Stomach (tissue), 9 donors: ENCODE results near the gene FLNC. TPM values are rescaled to one million over a fixed set of nuclear protein-coding genes. Genes with fewer than 3 reads are reported as not detected.

Experiments used
- DNase-seq, 2 donors: peaks; one replicate each; pipeline versions ENCODE4 v3.0.0 to v3.0.0-alpha.2; 2013 to 2019
- H3K27ac ChIP-seq, 5 donors: fragments of 200-600 bp in 4 of 5; sonication (generic) in 4 of 5; one replicate each; pipeline ENCODE4 v1.5.1; 2013 to 2019; ENCODE audit warnings: mild to moderate bottlenecking in 1 of 5, moderate library complexity in 1 of 5
- H3K27me3 ChIP-seq, 3 donors: fragments of 200-600 bp; sonication (generic); one replicate each; pipeline ENCODE4 v1.5.1; 2017 to 2019; ENCODE audit warnings: mixed run types in 1 of 3
- H3K36me3 ChIP-seq, 4 donors: fragments of 200-600 bp; sonication (generic); 1 replicate in 3 of 4; 2 replicates in 1 of 4; pipeline ENCODE4 v1.5.1; 2016 to 2019
- H3K4me1 ChIP-seq, 4 donors: fragments of 200-600 bp; sonication (generic); one replicate each; pipeline ENCODE4 v1.5.1; 2016 to 2019
- H3K4me3 ChIP-seq, 4 donors: fragments of 200-600 bp; sonication (generic) in 3 of 4; one replicate each; pipeline ENCODE4 v1.5.1; 2016 to 2019; ENCODE audit warnings: mild to moderate bottlenecking in 1 of 4
- H3K9me3 ChIP-seq, 4 donors: fragments of 200-600 bp; sonication (generic); one replicate each; pipeline ENCODE4 v1.5.1; 2016 to 2019
- CTCF ChIP-seq, 7 experiments: fragments of 450-650 bp in 4 of 7; fragments of 200-600 bp in 3 of 7; sonication (generic) in 3 of 7; IDR thresholded peaks; one replicate each; pipeline ENCODE4 v1.5.1; 2016 to 2019; ENCODE audit warnings: antibody characterized with exemption in 7 of 7, control low read depth in 2 of 7, mild to moderate bottlenecking in 1 of 7
- EP300 ChIP-seq: sonication (generic); formaldehyde crosslinking; IDR thresholded peaks from one replicate; pipeline ENCODE4 v1.6.1; 2017; ENCODE audit warnings: antibody characterized with exemption
- POLR2A ChIP-seq, 4 donors: fragments of 450-650 bp; IDR thresholded peaks; one replicate each; pipeline ENCODE4 v1.6.1; 2016; ENCODE audit warnings: antibody characterized with exemption in 4 of 4, control low read depth in 2 of 4, mild to moderate bottlenecking in 1 of 4, moderate library complexity in 1 of 4
- POLR2AphosphoS5 ChIP-seq, 3 donors: sonication (generic); formaldehyde crosslinking; IDR thresholded peaks; one replicate each; pipeline ENCODE4 v1.6.1; 2016; ENCODE audit warnings: antibody characterized with exemption in 3 of 3
- WGBS, 5 donors: extraction: QIAGEN DNeasy Blood & Tissue Kit in 3 of 5; methylation state at CpG; one replicate each; pipeline versions ENCODE4 v1.1.5 to v1.1.7; 2013 to 2018; 5-methylcytosine and 5-hydroxymethylcytosine counted together
- intact Hi-C: fragments of 100-400 bp; cut with DNase I; formaldehyde crosslinking; loops from one replicate; pipeline ENCODE4 v1.15.1; 2023; ENCODE audit warnings: low total_unique reads
- polyA plus RNA-seq, 3 donors: library from polyadenylated mRNA; stranded (reverse); fragments of 200-250 nt; gene quantifications; one replicate each; pipeline ENCODE4 v1.2.3, GENCODE V29; 2013
- total RNA-seq, 5 donors: library from RNA; depleted of rRNA; stranded (reverse); fragments of >200 nt; gene quantifications; one replicate each; pipeline versions ENCODE4 v1.1.0 to v1.2.3, GENCODE V29; 2014 to 2016
- donor health status: healthy with polysubstance abuse.
- donor health status: Bipolar disorder and iron deficiency.
- donor health status: healthy.

FLNC gene
- total and polyA plus RNA-seq, 8 donors: 1.9 to 184 (median 46.6) TPM

DNA sequence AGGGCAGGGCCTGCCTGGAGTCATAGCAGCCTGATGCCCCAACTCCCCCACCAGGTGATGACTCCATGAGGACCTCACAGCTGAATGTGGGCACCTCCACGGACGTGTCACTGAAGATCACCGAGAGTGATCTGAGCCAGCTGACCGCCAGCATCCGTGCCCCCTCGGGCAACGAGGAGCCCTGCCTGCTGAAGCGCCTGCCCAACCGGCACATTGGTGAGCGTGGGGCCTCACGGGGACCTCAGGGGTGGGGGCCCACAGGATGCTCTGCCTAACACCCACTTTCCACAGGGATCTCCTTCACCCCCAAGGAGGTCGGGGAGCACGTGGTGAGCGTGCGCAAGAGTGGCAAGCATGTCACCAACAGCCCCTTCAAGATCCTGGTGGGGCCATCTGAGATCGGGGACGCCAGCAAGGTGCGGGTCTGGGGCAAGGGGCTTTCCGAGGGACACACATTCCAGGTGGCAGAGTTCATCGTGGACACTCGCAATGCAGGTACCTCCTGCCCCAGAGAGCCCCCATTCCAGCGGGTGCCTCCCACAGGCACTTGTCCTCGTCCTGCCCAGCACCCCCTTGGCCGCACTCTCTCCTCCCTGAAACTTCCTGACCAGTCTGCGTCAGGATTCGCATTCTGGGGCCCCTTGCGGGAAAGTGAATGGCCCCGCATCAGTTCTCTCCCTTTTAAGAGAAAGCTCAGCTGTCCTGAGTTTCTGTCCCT lies 22.5 kb downstream of the FLNC start:
- WGBS, 5 donors: 90 to 100% (median 91%) methylated on average over 5 to 28 of the region's 28 CpGs
- no peaks in the 10 kb centered on the region for H3K27me3 ChIP-seq
- H3K4me3 ChIP-seq: no peak overlapping the region
- no peak for DNase-seq
- no peaks in the 10 kb centered on the region for H3K4me1 ChIP-seq
- H3K36me3 ChIP-seq: peaks cover 0 to 95% (median 78%) of the 10 kb centered on the region in 4 donors
- no peaks in the 10 kb centered on the region for H3K9me3 ChIP-seq
- intact Hi-C loops: no loop called here
- TF ChIP-seq POLR2A (IDR thresholded peaks at IDR 0.05) (no peak), EP300 (no peak), POLR2AphosphoS5 (IDR thresholded peaks at IDR 0.05) (no peak), CTCF (IDR thresholded peaks at IDR 0.05) (no peak)
- H3K27ac ChIP-seq: peak overlapping the region in 1 of 5 donors; percentile 13

GRCh38 chr7:128853799-128854198 lies 23.6 kb downstream of the FLNC start:
- Histone ChIP-seq H3K27ac (no peak overlapping the region), H3K36me3 (peaks cover 0 to 87% (median 72%) of the 10 kb centered on the region in 4 donors), H3K4me1 (peaks cover 2 to 6% (median 4%) of the 10 kb centered on the region in 4 donors), H3K27me3 (no peaks in the 10 kb centered on the region), H3K4me3 (no peak overlapping the region), H3K9me3 (no peaks in the 10 kb centered on the region)
- TF ChIP-seq CTCF (IDR thresholded peaks at IDR 0.05): no peak
- TF ChIP-seq POLR2A (IDR thresholded peaks at IDR 0.05): no peak
- TF ChIP-seq EP300: no peak
- no peak for TF ChIP-seq POLR2AphosphoS5 (IDR thresholded peaks at IDR 0.05)
- intact Hi-C loops: no loop called here
- 73 to 85% (median 74%) methylated on average over 20 to 23 of the region's 23 CpGs for WGBS, 5 donors
- DNase-seq: no peak

DNA sequence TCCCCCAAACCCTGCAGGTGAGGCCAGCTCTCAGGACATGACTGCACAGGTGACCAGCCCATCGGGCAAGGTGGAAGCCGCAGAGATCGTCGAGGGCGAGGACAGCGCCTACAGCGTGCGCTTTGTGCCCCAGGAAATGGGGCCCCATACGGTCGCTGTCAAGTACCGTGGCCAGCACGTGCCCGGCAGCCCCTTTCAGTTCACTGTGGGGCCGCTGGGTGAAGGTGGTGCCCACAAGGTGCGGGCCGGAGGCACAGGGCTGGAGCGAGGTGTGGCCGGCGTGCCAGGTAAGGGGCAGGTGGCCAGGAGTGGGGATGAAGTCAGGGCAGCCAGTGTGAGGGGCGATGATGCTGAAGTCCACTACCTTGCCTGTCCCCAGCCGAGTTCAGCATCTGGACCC lies 24.2 kb downstream of the FLNC start:
- Histone ChIP-seq H3K27me3 (no peaks in the 10 kb centered on the region), H3K4me1 (peaks cover 5 to 12% (median 10%) of the 10 kb centered on the region in 4 donors), H3K27ac (no peak overlapping the region), H3K36me3 (peaks cover 0 to 82% (median 67%) of the 10 kb centered on the region in 4 donors), H3K9me3 (no peaks in the 10 kb centered on the region), H3K4me3 (no peak overlapping the region)
- intact Hi-C loops: no loop called here
- WGBS, 5 donors: 86 to 93% (median 91%) methylated on average over 20 to 21 of the region's 21 CpGs
- TF ChIP-seq POLR2AphosphoS5 (IDR thresholded peaks at IDR 0.05) (no peak), POLR2A (IDR thresholded peaks at IDR 0.05) (no peak), EP300 (no peak), CTCF (IDR thresholded peaks at IDR 0.05) (no peak)
- DNase-seq: no peak

DNA sequence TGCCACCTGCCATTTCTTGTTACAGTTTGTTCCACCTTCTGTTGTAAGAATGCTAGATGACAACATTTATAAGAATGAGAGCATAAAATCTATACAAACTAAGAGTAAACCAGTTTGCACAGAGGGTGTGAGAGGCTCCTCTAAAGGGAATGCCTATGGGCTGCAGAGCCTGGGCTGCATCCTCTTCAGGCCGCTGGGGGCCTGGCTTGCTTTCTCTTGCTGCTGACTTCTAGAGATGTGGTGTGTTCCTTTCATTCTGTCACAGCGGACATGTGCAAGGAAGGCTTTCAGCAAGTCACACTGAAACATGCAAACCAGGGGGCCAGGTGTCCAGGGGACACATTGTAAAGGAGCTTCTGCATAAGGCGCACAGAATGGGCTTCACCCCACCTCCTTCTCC lies 25.4 kb downstream of the FLNC start:
- DNase-seq: no peak
- Histone ChIP-seq H3K36me3 (peaks cover 0 to 70% (median 56%) of the 10 kb centered on the region in 4 donors), H3K4me3 (no peak overlapping the region), H3K4me1 (peaks cover 16 to 23% (median 20%) of the 10 kb centered on the region in 4 donors), H3K27me3 (no peaks in the 10 kb centered on the region), H3K27ac (no peak overlapping the region), H3K9me3 (no peaks in the 10 kb centered on the region)
- TF ChIP-seq POLR2A (IDR thresholded peaks at IDR 0.05) (no peak), POLR2AphosphoS5 (IDR thresholded peaks at IDR 0.05) (no peak), EP300 (no peak), CTCF (IDR thresholded peaks at IDR 0.05) (no peak)
- intact Hi-C loops: no loop called here
- WGBS, 5 donors: 79 to 89% (median 87%) methylated on average over 3 of the region's 3 CpGs
